Stimulated activated CD8-positive, alpha-beta memory T cell treated with anti-CD3 and anti-CD28 coated beads, Interleukin-7, amount 100 ng/mL, for 1 hour (primary cell): Measurements from ENCODE around the gene CSRP3.
"Not testable (repeated sequence)": the region's sequence is repeated elsewhere in the genome, so short reads cannot be mapped to it uniquely, and the experiment has no call there.

Source experiments
- DNase-seq, 2 donors: peaks; one replicate each; pipeline ENCODE4 v3.0.0-alpha.2; 2020; ENCODE audit warnings: low read depth in 2 of 2

Gene CSRP3

DNA sequence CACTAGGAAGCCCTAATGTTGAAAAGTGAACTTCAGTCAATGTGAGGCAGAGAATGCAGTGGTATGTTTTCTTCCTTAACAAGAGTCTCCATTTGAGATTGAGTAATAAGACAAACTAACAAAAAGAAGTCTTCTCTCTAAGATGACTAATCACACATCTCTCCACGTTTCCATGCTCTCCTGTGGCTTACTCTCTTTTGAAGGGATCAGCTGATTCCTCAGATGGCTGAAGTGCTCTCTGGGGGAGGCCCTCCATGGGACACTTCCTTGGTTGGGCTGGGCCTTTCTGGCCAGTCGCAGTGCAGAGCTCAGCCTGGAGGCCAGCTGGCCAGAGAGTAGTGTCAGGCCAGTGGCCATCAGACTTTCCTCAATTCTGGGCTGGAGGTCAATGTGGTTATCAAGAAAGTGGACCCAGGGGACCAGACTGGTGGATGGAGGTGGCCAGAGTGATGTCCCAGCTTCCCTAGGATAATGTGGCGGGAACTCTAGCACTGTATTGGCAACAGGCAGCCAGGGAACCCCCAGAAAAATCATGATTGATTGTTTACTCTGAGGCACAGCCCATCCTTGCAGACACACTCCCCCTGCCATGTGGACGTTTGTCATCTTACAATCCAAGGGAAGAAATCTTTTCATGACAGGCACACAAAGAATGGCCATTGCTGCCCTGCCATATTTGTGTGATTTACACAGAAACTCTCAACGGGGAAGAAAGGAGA is 14.5 kb downstream of the CSRP3 start:
- no peak for DNase-seq

DNA sequence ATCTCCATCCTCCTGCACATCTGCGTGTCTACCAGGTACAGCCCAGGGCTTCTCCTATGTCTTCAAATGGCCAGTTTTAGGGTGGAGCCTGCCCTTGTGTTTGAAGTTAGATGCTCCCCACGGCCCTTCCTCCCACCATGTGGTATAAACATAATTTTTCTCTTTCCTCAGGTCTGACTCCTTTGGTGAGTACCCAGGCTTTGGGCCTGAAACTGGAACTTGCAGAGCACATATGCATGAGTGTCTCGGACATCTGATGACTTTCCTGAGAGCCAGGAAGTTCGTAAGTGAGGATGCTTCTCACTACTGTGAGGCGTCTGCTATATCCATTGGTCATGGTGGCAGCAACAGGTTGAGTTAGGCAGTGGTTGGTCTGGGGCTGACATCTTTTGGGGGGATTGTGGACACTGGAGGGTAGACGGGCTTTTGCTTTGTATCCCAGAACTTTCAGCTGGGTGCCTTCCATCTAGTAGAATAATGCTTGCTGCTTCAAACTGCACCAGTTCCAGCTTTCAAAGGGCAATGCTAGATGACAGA is 16.2 kb downstream of the CSRP3 start:
- DNase-seq, result no peak

DNA sequence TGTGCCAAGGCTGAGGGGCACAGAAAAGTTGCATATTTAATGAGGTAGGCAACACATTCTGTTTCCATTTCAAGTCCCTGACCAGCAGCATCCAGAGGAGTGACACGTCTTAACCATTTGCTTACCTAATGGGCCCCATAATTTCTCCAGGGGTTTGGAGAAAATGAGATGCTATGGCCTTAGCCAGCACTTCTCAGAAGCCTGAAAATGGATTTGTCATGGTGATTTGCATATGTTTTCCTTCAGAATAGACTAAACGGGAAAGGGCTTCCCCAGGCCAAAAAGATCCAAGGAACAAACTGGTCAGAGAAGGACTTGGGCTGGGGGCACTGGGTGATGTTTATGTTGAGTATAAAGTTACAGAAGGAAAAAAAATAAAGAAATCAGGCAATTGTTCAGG is 16.7 kb downstream of the CSRP3 start:
- no peak for DNase-seq

DNA sequence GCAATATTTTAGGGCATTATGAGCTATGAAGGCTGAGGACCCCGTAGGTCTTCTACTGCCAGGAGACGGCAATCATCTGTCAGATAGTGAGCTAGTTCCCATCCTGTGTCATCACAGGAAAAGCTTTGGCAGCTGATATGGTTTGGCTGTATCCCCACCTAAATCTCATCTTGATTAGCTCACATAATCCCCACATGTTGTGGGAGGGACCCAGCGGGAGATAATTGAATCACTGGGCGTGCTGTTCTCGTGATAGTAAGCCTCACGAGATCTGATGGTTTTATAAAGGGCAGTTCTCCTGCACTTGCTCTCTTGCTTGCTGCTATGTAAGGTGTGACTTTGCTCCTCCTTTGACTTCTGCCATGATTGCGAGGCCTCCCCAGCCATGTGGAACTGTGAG is 18.1 kb downstream of the CSRP3 start:
- no peak for DNase-seq

DNA sequence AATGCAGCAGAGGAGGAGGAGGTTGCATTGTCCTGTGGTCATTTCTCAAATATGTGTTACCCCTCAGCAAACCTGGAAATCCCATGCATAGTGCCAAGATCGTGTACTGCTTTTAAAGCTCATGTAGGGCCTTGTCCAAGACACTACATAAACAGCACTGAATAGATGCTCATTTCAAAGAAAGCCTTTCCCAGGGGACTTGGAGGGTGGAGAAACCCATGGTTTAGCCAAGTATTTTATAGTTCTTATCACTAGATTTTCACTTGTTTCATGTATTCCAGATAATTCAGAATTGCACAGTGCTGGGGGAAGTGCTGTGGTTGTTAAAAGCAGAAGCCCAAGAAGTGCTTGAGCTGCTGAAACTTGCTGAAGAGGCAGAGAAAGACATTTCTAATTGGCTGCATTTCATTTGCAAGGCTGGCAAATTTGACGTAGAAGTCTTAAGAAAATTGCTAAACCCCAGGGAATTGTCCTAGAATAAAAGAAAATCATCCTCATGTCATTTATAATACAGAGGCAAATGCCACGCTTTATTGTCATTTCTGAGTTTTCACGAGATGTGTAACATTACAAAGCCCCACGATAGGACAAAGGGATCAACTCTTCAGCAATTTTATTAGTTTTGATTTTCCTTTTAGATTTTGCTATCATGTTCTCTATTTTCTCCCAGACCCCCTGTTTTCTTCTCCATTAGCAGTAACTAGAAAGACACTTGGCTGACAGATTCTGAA is 20.1 kb downstream of the CSRP3 start:
- DNase-seq, result no peak

DNA sequence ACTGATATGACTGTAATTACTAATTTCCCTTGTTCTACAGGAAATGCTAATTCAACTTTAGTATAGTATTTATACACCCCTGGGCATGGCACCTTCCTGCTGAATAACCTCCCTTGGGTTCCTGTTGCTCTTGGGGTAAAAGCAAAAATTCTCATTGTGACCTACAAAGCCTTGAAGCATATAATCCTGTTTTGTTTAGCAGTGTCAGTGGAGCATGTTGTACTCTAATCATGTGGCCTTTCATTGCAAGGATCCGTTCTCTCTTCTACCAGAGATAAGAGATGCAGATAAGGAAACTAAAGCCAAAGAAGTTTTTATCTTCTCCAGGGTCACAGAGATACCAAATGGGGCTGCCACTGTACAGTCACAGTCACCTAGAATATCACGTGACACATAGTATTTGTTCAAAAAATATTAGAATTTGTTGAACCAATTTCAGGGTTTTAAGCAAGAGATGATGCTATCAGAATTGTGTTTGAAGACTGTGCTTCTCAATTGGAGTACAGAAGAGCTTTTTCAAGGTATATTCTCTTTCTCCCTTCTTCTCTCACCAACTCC is 25.1 kb downstream of the CSRP3 start:
- no peak for DNase-seq

DNA sequence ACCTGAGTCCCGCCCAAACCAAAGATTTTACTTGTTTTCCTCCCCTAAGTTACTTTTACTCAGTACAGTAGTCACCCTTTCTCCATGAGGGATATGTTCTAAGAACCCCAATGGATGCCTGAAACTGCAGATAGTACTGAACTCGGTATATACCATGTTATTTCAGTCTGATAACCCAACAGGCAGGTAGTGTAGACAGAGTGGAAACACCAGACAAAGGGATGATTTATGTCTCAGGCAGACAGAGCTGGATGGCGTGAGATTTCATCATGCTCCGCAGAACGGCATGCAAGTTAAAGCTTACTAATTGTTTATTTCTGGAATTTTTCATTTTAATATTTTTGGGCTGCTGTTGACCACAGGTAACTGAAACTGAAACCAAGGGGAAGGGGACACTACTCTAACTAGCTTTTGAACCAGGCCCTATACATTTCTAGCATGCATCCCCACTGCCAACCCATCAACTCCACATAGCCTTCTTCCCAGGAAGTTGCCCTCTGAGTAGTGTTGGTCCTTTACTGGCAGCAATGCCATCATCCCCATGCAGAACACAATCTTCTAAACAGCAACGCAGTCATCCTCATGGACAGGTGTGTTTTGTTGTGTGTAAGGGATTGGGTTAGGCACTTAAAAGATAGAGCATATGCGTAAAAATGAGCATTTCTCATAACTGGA is 27.7 kb downstream of the CSRP3 start:
- no peak for DNase-seq

DNA sequence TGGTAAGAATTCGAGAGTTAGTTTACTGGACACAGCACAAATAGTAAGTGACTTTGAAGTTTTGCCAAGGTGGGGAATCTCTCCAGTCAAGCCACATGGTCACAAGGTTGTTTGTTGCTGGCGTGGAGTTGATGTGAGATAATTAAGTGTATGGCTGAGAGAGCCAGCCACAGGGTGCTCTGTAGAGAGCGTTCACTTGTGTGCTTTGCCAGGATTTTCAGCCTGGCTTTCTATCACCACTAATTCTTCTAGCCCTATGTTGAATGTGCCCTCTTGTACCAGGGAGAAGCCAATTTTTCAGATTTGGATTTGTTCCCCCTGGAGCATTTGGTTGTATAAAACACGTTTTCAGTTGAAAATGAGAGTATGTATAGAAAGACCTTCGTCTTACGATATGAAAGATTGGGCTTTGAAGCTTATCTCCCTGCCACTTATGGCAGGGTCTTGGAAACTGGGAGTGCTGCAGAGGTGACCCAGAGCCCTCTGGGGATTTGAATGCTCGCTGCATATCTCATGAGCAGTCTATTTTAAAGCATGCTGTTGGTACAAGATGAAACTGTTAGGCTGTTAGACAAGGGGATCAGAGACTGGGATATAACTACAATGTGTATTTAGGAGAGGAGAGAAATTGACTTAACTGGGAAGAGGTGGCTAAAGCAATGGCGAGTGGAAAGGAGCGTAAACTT is 28.6 kb downstream of the CSRP3 start:
- DNase-seq, result no peak

DNA sequence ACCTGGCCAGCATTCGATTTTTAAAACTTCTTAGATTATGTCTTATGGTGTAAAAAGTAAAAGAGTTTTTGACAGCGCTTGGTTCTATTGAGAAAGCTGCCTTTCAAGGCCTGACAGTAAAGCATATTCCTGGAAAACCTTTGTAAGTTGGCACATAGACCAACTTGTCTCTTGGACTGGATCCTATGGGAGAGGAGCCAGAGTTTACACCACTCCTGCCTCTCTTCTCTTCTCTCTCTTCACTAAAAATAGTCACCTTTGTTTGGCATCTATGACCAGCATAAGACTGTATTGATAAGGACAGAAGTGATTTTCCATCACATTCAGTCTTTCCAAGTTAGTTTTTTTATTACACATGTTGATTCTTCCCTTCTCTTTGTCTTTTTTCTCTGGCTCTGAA is 33.7 kb downstream of the CSRP3 start:
- no peak for DNase-seq

DNA sequence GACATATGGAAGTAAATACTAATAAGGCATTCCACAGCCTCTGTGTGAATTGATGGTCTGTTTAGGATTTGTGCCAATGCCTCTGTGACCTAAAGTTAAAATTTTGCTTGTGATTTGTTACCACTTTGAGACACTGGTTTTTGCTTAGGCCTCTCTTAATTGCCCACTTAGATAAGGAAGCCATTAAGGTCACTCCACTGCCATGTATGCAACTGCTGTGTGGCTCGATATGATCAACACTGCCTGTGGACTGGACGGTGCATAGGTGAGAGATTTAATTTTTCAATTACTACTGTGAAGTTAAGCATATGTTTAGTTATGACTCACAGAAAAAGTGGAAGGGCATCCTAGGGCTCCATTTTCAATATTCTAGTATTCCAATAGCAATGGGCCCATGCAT is 36.9 kb downstream of the CSRP3 start:
- DNase-seq, result no peak

DNA sequence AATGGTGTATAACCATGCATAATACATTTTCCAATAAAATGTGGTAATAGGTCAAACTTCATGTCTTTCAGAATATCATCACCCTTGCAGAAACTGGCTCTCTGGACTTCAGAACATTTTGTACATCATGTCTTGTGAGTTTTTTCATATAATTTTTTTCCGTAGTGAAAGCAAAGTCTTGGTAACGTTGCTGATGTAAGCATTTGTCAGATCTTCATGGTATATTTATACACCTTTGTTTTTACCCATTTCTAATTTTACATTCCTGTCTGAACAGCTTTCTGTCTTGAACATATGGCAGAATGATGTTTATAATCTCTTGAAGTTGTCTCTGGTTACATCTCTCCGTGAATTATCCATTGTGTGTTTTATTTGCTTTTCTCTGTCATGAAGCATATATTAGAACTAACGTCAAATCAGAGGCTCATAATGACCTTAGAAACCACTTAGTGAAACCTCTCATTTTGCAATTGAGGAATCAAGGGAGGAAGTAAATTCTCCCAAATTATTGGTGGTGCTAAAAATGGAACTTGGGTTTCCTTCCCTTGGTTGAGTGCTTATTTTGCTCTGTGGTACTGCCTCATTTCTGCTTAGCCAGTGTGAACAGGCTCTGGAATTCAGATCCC is 37.4 kb downstream of the CSRP3 start:
- no peak for DNase-seq

DNA sequence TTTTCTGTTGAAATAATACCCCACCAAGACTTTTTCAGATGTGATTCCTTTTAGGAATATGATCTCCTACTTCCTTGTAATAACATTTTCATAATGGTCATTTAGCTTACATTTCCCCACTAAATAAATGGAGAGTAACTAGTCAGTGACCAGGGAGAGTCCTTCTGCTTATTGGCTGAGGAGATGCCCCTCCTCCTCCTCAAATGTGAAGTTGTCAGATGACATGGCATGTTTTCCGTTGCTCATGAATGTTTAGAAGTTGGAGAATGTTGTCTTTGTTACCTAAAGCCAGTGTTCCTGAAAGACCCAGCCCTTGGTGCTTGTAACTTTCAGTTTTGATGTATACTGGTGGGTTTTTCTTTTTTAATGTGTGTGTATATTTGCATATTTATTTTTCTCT is 38.2 kb downstream of the CSRP3 start:
- no peak for DNase-seq

DNA sequence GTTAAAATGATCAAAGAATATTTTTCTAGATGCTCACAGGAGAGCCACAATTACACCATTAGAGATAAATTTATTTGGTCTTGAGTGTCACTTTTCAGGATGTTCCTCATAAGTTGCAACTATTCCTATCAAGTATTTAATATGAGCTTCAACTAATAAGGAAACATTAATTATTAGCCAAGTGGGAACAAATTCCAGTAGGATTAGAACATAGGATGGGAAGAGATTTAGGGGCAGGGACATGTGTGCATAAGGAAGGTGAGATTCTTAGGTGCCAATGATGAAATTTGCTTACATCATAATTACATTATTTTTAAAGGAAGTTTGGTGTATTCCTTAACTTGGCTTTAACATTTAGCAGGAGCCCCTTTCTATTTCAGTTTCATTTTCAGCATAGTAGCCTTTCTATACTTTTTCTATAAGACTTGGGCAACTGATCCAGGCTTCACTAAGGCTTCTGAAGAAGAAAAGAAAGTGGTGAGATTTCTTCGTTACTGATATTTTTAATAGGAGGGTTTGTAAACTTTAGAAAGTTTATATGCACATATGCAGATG is 38.8 kb downstream of the CSRP3 start:
- DNase-seq, result no peak

DNA sequence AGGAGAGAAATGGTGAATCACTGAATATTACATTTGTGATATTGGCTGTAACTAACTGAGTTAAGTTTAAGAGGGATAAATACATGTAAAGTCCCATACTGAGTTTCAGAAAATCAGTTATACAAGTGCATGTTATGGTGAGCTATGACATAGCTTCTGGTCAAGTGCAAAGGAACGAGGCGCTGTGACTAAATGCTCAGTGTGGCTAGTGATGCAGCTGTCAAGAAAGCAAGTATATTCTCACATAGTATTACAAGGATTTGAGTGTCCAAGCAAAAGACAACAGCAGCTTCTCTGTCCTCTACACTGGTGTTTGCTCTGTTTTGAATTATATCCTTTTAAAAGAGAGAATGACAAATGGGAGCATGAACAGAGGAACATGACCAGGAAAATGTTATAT is 40.1 kb downstream of the CSRP3 start:
- no peak for DNase-seq

DNA sequence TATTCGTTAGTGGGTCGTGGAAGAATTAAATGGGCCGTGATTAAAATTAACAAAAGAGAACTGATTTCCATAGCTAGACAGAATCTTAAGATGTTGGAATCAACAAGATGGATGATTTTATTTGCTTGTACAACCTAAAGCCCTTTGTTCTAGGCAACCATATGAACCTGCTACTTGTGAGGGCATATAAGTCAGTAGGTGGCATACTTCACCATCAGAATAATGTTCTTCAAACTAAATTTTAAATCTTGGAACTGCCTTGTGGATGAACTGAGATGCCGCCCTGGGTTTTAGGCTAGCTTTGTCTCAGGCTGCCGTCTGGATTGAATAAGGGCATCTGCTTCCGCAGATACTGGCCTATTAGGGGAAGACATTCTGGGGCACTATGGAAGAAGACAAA is 40.9 kb downstream of the CSRP3 start:
- DNase-seq, result no peak

DNA sequence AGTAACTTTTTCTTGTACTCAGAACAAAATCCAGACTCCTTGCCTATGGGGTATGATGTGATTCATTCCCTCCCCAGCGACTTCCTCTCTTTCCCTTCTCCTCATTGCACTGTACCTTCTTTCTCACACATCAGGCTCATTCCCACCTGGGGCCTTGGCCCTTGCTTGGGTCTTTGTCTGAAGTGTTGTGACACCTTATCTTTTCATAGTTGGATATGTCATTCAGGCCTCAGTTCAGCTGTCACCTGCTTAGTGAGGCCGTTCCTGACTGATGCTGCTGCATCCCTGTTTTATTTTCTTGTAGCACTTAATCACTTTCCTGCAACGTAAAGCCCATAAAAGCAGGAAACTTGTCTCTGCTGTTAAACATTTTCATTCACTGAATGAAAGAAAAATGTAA is 44.9 kb downstream of the CSRP3 start:
- DNase-seq, result no peak

DNA sequence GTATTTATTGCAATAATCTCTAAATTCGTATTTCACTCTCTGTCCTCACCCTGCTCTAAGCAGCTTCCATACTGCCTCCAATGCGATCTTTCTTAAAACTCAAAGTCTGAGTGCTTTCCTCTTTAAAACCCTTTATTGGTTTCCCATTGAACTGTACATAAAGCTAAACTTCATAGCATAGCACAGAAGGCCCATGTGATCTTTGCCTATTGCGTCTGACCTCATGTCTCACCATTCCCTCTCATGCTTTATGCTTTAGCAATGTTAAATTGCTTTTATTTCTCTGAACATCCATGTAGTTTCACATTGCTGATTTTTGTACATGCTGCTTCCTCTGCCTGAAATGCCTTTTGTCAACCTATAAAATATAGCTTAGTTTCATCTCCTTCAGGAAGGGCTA is 56.5 kb downstream of the CSRP3 start:
- no peak for DNase-seq

DNA sequence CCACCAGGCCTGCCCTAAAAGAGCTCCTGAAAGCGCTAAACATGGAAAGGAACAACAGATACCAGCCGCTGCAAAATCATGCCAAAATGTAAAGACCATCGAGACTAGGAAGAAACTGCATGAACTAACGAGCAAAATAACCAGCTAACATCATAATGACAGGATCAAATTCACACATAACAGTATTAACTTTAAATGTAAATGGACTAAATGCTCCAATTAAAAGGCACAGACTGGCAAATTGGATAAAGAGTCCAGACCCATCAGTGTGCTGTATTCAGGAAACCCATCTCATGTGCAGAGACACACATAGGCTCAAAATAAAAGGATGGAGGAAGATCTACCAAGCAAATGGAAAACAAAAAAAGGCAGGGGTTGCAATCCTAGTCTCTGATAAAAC is 64.9 kb downstream of the CSRP3 start:
- DNase-seq, result not testable (repeated sequence)

DNA sequence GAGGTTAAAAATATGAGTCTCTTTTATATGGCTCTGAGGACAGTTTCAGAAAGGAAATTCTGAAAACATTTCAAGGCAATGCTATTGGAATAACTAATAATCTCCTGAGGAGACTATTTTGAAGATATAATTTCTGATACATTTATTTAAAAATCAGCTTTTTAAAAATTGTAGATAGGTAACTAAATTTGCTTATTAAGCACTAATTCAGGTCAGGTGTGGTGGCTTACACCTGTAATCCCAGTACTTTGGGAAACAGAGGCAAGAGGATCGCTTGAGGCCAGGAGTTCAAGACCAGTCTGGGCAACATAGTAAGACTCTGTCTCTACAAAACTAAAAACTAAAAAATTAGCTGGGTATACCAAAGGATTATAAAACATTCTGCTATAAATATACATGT is 67.8 kb downstream of the CSRP3 start:
- DNase-seq, result no peak
